GM12891 (cell line): Measurements from ENCODE around the gene SHE.

Experiments
- POLR2A ChIP-seq: IDR thresholded peaks from 2 replicates; pipeline ENCODE4 v1.6.1; 2011; ENCODE audit warnings: low read depth, low read length, control low read depth
- POLR2AphosphoS5 ChIP-seq: IDR thresholded peaks from 2 replicates; pipeline ENCODE4 v1.6.1; 2011; ENCODE audit warnings: low read depth, low read length, control low read depth
- POU2F2 ChIP-seq: IDR thresholded peaks from 2 replicates; pipeline ENCODE4 v1.6.1; 2011; ENCODE audit warnings: low read depth, mild to moderate bottlenecking, control low read depth, low read length, moderate library complexity
- SPI1 ChIP-seq: IDR thresholded peaks from 2 replicates; pipeline ENCODE4 v1.6.1; 2011; ENCODE audit warnings: low read depth, low read length, control low read depth
- TAF1 ChIP-seq: IDR thresholded peaks from 2 replicates; pipeline ENCODE4 v1.6.1; 2011; ENCODE audit warnings: low read depth, low read length, control low read depth

- no peak for TF ChIP-seq POLR2A
- TF ChIP-seq TAF1, result no peak
- TF ChIP-seq SPI1, result no peak
- no peak for TF ChIP-seq POLR2AphosphoS5
- no peak for TF ChIP-seq POU2F2
Observed at GRCh38 chr1:154459080-154459479, 43.1 kb downstream of the SHE start.
